IMR-90 (cell line): Measurements from ENCODE around the gene IMPDH1. TPM values are rescaled to one million over a fixed set of nuclear protein-coding genes. Genes with fewer than 3 reads are reported as not detected.

Source experiments
- ATAC-seq: fragments of 200-7000 bp; cut with Tn5 transposase; 2 replicates; pipeline ENCODE4 v1.9.1; 2020; ENCODE audit warnings: low read depth, mild to moderate bottlenecking, moderate library complexity
- BruUV-seq: library from RNA; stranded (reverse); fragments of 400-500 nt; replicated peaks from 2 replicates; lab custom pipeline; 2021; lab: Mats Ljungman, UMichigan
- CTCF ChIA-PET: fragments of 300-600 bp; formaldehyde crosslinking; extraction: SDS; loops from one replicate; lab custom pipeline; 2021; ENCODE audit warnings: antibody characterized with exemption; lab: Yijun Ruan, JAX
- POLR2A ChIA-PET: fragments of 300-600 bp; sonication (Branson Sonifier 250); formaldehyde crosslinking; loops from one replicate; lab custom pipeline; 2022; ENCODE audit warnings: antibody characterized with exemption; ENCODE audit not compliant: unreplicated experiment; lab: Charles Lee
- DNase-seq: peaks from one replicate; pipeline ENCODE4 v3.0.0; 2013
- H2AFZ ChIP-seq: replicated peaks from 2 replicates; pipeline ENCODE3; 2013; ENCODE audit warnings: low read length, mild to moderate bottlenecking; ENCODE audit not compliant: poor library complexity
- H2AK5ac ChIP-seq: 2 replicates; pipeline ENCODE4 v1.6.1; 2013; ENCODE audit warnings: low read depth, low read length, inconsistent platforms
- H2AK9ac ChIP-seq: replicated peaks from 2 replicates; pipeline ENCODE3; 2013; ENCODE audit warnings: mild to moderate bottlenecking, low read depth, low read length, moderate library complexity; ENCODE audit not compliant: poor library complexity
- H2BK120ac ChIP-seq: 2 replicates; pipeline ENCODE4 v1.6.1; 2013; ENCODE audit warnings: low read depth, low read length, inconsistent platforms
- H2BK15ac ChIP-seq: 3 replicates; pipeline ENCODE4 v1.6.1; 2013; ENCODE audit warnings: low read depth, low read length, inconsistent platforms
- H2BK20ac ChIP-seq: 2 replicates; pipeline ENCODE4 v1.6.1; 2013; ENCODE audit warnings: low read depth, mild to moderate bottlenecking, inconsistent platforms, low read length, moderate library complexity
- H2BK5ac ChIP-seq: 2 replicates; pipeline ENCODE4 v1.6.1; 2013; ENCODE audit warnings: mild to moderate bottlenecking, low read depth, low read length, inconsistent platforms; ENCODE audit not compliant: poor library complexity, severe bottlenecking
- H3K14ac ChIP-seq: replicated peaks from 2 replicates; pipeline ENCODE4 v1.6.1; 2013; ENCODE audit warnings: low read depth, low read length, inconsistent platforms
- H3K18ac ChIP-seq: 2 replicates; pipeline ENCODE4 v1.6.1; 2013; ENCODE audit warnings: low read depth, low read length, control low read depth
- H3K23ac ChIP-seq: 2 replicates; pipeline ENCODE4 v1.6.1; 2013; ENCODE audit warnings: low read depth, low read length, inconsistent platforms
- H3K27ac ChIP-seq: 2 replicates; pipeline ENCODE4 v1.5.1; 2013; ENCODE audit warnings: mild to moderate bottlenecking, control low read depth, low read length; ENCODE audit not compliant: insufficient read depth
- H3K27me3 ChIP-seq: 2 replicates; pipeline ENCODE4 v1.6.1; 2013; ENCODE audit warnings: low read length; ENCODE audit not compliant: control insufficient read depth, insufficient read depth
- H3K36me3 ChIP-seq: 2 replicates; pipeline ENCODE4 v1.6.1; 2013; ENCODE audit warnings: low read length, mixed read lengths; ENCODE audit not compliant: control insufficient read depth, insufficient read depth
- H3K4ac ChIP-seq: 2 replicates; pipeline ENCODE4 v1.6.1; 2013; ENCODE audit warnings: low read depth, low read length, inconsistent platforms
- H3K4me1 ChIP-seq: 2 replicates; pipeline ENCODE4 v1.6.1; 2013; ENCODE audit warnings: low read length, mixed read lengths; ENCODE audit not compliant: control insufficient read depth, insufficient read depth
- H3K4me2 ChIP-seq: 2 replicates; pipeline ENCODE4 v1.6.1; 2013; ENCODE audit warnings: low read depth, mild to moderate bottlenecking, control low read depth, low read length, moderate library complexity
- H3K4me3 ChIP-seq: 2 replicates; pipeline ENCODE4 v1.5.1; 2013; ENCODE audit warnings: low read depth, mild to moderate bottlenecking, control low read depth, low read length, moderate library complexity; ENCODE audit not compliant: insufficient read depth
- H3K56ac ChIP-seq: 2 replicates; pipeline ENCODE4 v1.6.1; 2013; ENCODE audit warnings: low read length, inconsistent platforms; ENCODE audit not compliant: insufficient read depth; ENCODE audit errors: extremely low read depth
- H3K79me1 ChIP-seq, 2 experiments: 2 replicates each; pipeline ENCODE4 v1.6.1; 2013; ENCODE audit warnings: low read length in 2 of 2, inconsistent platforms in 1 of 2, low read depth in 1 of 2
- H3K9ac ChIP-seq: 2 replicates; pipeline ENCODE4 v1.6.1; 2013; ENCODE audit warnings: low read depth, low read length, control low read depth
- H3K9me1 ChIP-seq: 2 replicates; pipeline ENCODE4 v1.6.1; 2013; ENCODE audit warnings: low read length, inconsistent platforms; ENCODE audit not compliant: insufficient read depth
- H3K9me3 ChIP-seq: 2 replicates; pipeline ENCODE4 v1.6.1; 2013; ENCODE audit warnings: low read length; ENCODE audit not compliant: control insufficient read depth, insufficient read depth
- H4K20me1 ChIP-seq: 2 replicates; pipeline ENCODE4 v1.6.1; 2013; ENCODE audit warnings: low read length, inconsistent platforms; ENCODE audit not compliant: insufficient read depth
- H4K5ac ChIP-seq: 2 replicates; pipeline ENCODE4 v1.6.1; 2013; ENCODE audit warnings: mild to moderate bottlenecking, low read depth, low read length, control low read depth
- H4K8ac ChIP-seq, 2 experiments: 2 replicates each; pipeline ENCODE4 v1.6.1; 2013; ENCODE audit warnings: low read depth in 2 of 2, low read length in 2 of 2, control low read depth in 1 of 2, inconsistent platforms in 1 of 2
- H4K91ac ChIP-seq: 2 replicates; pipeline ENCODE4 v1.6.1; 2013; ENCODE audit warnings: low read depth, low read length, inconsistent platforms; ENCODE audit not compliant: insufficient read depth
- BHLHE40 ChIP-seq: fragments of 150-350 bp; IDR thresholded peaks from 2 replicates; pipeline ENCODE4 v1.6.1; 2016; ENCODE audit warnings: mild to moderate bottlenecking, low read depth, low read length
- CEBPB ChIP-seq: IDR thresholded peaks from 2 replicates; pipeline ENCODE4 v1.6.1; 2012; ENCODE audit warnings: low read depth, low read length, improper control_type of control experiment
- CHD1 ChIP-seq: IDR thresholded peaks from 2 replicates; pipeline ENCODE4 v1.6.1; 2012; ENCODE audit warnings: low read depth, low read length, improper control_type of control experiment
- CTCF ChIP-seq: conservative IDR thresholded peaks from 2 replicates; pipeline ENCODE4 v1.5.1; 2012; ENCODE audit warnings: mild to moderate bottlenecking, low read depth, low read length, improper control_type of control experiment
- ELK1 ChIP-seq: fragments of 150-350 bp; IDR thresholded peaks from 2 replicates; pipeline ENCODE4 v1.6.1; 2016; ENCODE audit warnings: low read depth, mild to moderate bottlenecking, low read length, moderate library complexity, borderline replicate concordance
- FOS ChIP-seq: fragments of 150-350 bp; IDR thresholded peaks from 2 replicates; pipeline ENCODE4 v1.6.1; 2016; ENCODE audit warnings: low read depth, low read length
- MAFK ChIP-seq: IDR thresholded peaks from 2 replicates; pipeline ENCODE4 v1.6.1; 2012; ENCODE audit warnings: low read depth, low read length, improper control_type of control experiment
- MAZ ChIP-seq: IDR thresholded peaks from 2 replicates; pipeline ENCODE4 v1.6.1; 2012; ENCODE audit warnings: low read depth, mild to moderate bottlenecking, low read length, improper control_type of control experiment, moderate library complexity, borderline replicate concordance
- MXI1 ChIP-seq: IDR thresholded peaks from 2 replicates; pipeline ENCODE4 v1.6.1; 2012; ENCODE audit warnings: low read depth, mild to moderate bottlenecking, low read length, moderate library complexity, borderline replicate concordance
- NFE2L2 ChIP-seq: fragments of 150-350 bp; IDR thresholded peaks from 2 replicates; pipeline ENCODE4 v1.6.1; 2016; ENCODE audit warnings: low read depth, mild to moderate bottlenecking, low read length
- POLR2A ChIP-seq: IDR thresholded peaks from 2 replicates; pipeline ENCODE4 v1.6.1; 2012; ENCODE audit warnings: mild to moderate bottlenecking, low read depth, low read length
- RAD21 ChIP-seq: IDR thresholded peaks from 2 replicates; pipeline ENCODE4 v1.6.1; 2012; ENCODE audit warnings: low read length, improper control_type of control experiment
- RCOR1 ChIP-seq: IDR thresholded peaks from 2 replicates; pipeline ENCODE4 v1.6.1; 2012; ENCODE audit warnings: mild to moderate bottlenecking, low read length, improper control_type of control experiment; ENCODE audit not compliant: insufficient replicate concordance
- RFX5 ChIP-seq: IDR thresholded peaks from 2 replicates; pipeline ENCODE4 v1.8.0; 2012; ENCODE audit warnings: low read depth, mild to moderate bottlenecking, low read length, moderate library complexity
- SMC3 ChIP-seq: fragments of 150-350 bp; IDR thresholded peaks from 2 replicates; pipeline ENCODE4 v1.6.1; 2016; ENCODE audit warnings: low read depth, mild to moderate bottlenecking, antibody characterized with exemption, low read length, moderate library complexity
- USF2 ChIP-seq: fragments of 150-350 bp; IDR thresholded peaks from 2 replicates; pipeline ENCODE4 v1.6.1; 2017; ENCODE audit warnings: mild to moderate bottlenecking, antibody characterized with exemption, low read length, low read depth
- WGBS, 2 experiments: methylation state at CpG; one replicate each; pipeline versions ENCODE4 v1.1.5 to v1.1.7; 2013; ENCODE audit warnings: missing lambda C conversion rate in 2 of 2; ENCODE audit not compliant: insufficient read length in 1 of 2; ENCODE audit errors: extremely low coverage in 2 of 2; 5-methylcytosine and 5-hydroxymethylcytosine counted together
- dilution Hi-C: fragments of 300-500 bp; cut with HindIII; formaldehyde crosslinking; loops from one replicate; pipeline ENCODE4 v1.14.3; 2018; ENCODE audit warnings: low sequenced_read_pairs; ENCODE audit not compliant: unreplicated experiment
- in situ Hi-C: fragments of 300-500 bp; cut with MboI; formaldehyde crosslinking; loops from 3 replicates; pipeline ENCODE4 v1.14.3; 2019; ENCODE audit warnings: low sequenced_read_pairs, inconsistent platforms, mixed read lengths
- intact Hi-C: fragments of 100-400 bp; cut with micrococcal nuclease; formaldehyde crosslinking; loops from 2 replicates; pipeline ENCODE4 v1.10.0; 2022
- polyA plus RNA-seq, 3 experiments: library from polyadenylated mRNA; depleted of rRNA; stranded (reverse); fragments of >200 nt; gene quantifications; 2 replicates each; pipeline ENCODE4 v1.2.3, GENCODE V29; 2012; ENCODE audit warnings: low replicate concordance in 1 of 3
- total RNA-seq: library from RNA; depleted of rRNA; stranded (reverse); fragments of >200 nt; gene quantifications from 2 replicates; pipeline ENCODE4 v1.2.3, GENCODE V29; 2012

IMPDH1 gene
- total and polyA plus RNA-seq, 2 of the 4 experiments (the other 2 are of a cell fraction): 49.5 to 69.3 TPM

- H2BK5ac ChIP-seq: no peak overlapping the region
- POLR2A ChIA-PET: no interaction called here
- H3K4me3 ChIP-seq: no peak overlapping the region
- H3K14ac ChIP-seq: no peak overlapping the region
- H2BK20ac ChIP-seq: no peak overlapping the region
- no peak for ATAC-seq
- no peak overlapping the region for H4K8ac ChIP-seq
- no peak overlapping the region for H2BK120ac ChIP-seq
- H3K27ac ChIP-seq: no peak overlapping the region
- no peak overlapping the region for H3K9ac ChIP-seq
- H3K4me1 ChIP-seq: no peaks in the 10 kb centered on the region
- no peak overlapping the region for H4K5ac ChIP-seq
- intact Hi-C loops (no loop called here), in situ Hi-C loops (no loop called here), dilution Hi-C loops (no loop called here)
- H2AFZ ChIP-seq: no peak overlapping the region
- H3K56ac ChIP-seq: no peak overlapping the region
- H4K91ac ChIP-seq: no peak overlapping the region
- H3K27me3 ChIP-seq: no peaks in the 10 kb centered on the region
- H3K4ac ChIP-seq: no peak overlapping the region
- peaks cover 54% of the 10 kb centered on the region for H3K36me3 ChIP-seq
- WGBS, 2 experiments: 91% methylated on average over 6 of the region's 16 CpGs; no CpG with 5 or more reads in 1 of the 2 experiments
- no peaks in the 10 kb centered on the region for H3K9me1 ChIP-seq
- H3K18ac ChIP-seq: no peak overlapping the region
- no TSS peak for BruUV-seq
- H4K20me1 ChIP-seq: peaks cover 15% of the 10 kb centered on the region; the same call in 1 of the 2 replicates
- no peak for TF ChIP-seq CEBPB
- no peak for TF ChIP-seq CHD1
- TF ChIP-seq ELK1: no peak
- TF ChIP-seq RAD21: no peak
- no peak for TF ChIP-seq NFE2L2
- TF ChIP-seq POLR2A: no peak
- TF ChIP-seq MAZ: no peak
- TF ChIP-seq RFX5: no peak
- no peak for TF ChIP-seq USF2
- TF ChIP-seq MAFK: no peak
- no peak for TF ChIP-seq FOS
- TF ChIP-seq MXI1: no peak
- TF ChIP-seq SMC3: no peak
- no peak for TF ChIP-seq BHLHE40
- no peak for TF ChIP-seq RCOR1
- no peak for TF ChIP-seq CTCF
- no peak overlapping the region for H3K4me2 ChIP-seq
- no peaks in the 10 kb centered on the region for H3K9me3 ChIP-seq
- no peak overlapping the region for H2AK5ac ChIP-seq
- H2BK15ac ChIP-seq: no peak overlapping the region
- no peak overlapping the region for H2AK9ac ChIP-seq
- H3K23ac ChIP-seq: no peak overlapping the region
- no peak for DNase-seq
- H3K79me1 ChIP-seq: 0 out of 4 replicates have a peak, but pooled peaks cover 0 to 2% of the 10 kb centered on the region in 2 experiments
- CTCF ChIA-PET: no interaction called here
These were observed 14.8 kb downstream of the IMPDH1 start for GRCh38 chr7:128394904-128395496.
